H9 (cell line): Measurements from ENCODE around the gene AP2A2. TPM values are rescaled to one million over a fixed set of nuclear protein-coding genes. Genes with fewer than 3 reads are reported as not detected.

Source experiments
- DNase-seq: peaks from one replicate; pipeline ENCODE4 v3.0.0-alpha.2; 2017
- H2AFZ ChIP-seq: one replicate; pipeline ENCODE4 v1.6.1; 2013; ENCODE audit warnings: mild to moderate bottlenecking, low read length, control low read depth, moderate library complexity
- H2AK5ac ChIP-seq: 2 replicates; pipeline ENCODE4 v1.6.1; 2013; ENCODE audit warnings: low read length, control low read depth, mixed read lengths; ENCODE audit not compliant: insufficient read length
- H2BK120ac ChIP-seq: one replicate; pipeline ENCODE4 v1.6.1; 2013; ENCODE audit warnings: low read depth, mild to moderate bottlenecking, low read length, control low read depth, inconsistent platforms; ENCODE audit not compliant: poor library complexity, severe bottlenecking
- H2BK12ac ChIP-seq: 2 replicates; pipeline ENCODE4 v1.6.1; 2013; ENCODE audit warnings: low read length, control low read depth, mixed read lengths, low read depth; ENCODE audit not compliant: insufficient read length
- H2BK15ac ChIP-seq: 2 replicates; pipeline ENCODE4 v1.6.1; 2013; ENCODE audit warnings: low read depth, low read length, control low read depth
- H2BK20ac ChIP-seq: one replicate; pipeline ENCODE4 v1.6.1; 2013; ENCODE audit warnings: low read depth, mild to moderate bottlenecking, low read length, control low read depth, inconsistent platforms; ENCODE audit not compliant: poor library complexity, severe bottlenecking
- H2BK5ac ChIP-seq: 2 replicates; pipeline ENCODE4 v1.6.1; 2013; ENCODE audit warnings: low read length, control low read depth, mixed read lengths; ENCODE audit not compliant: insufficient read length
- H3K14ac ChIP-seq: 2 replicates; pipeline ENCODE4 v1.6.1; 2013; ENCODE audit warnings: low read length, control low read depth; ENCODE audit not compliant: insufficient read depth
- H3K18ac ChIP-seq: 2 replicates; pipeline ENCODE4 v1.6.1; 2013; ENCODE audit warnings: low read depth, mild to moderate bottlenecking, mixed read lengths, low read length, control low read depth; ENCODE audit not compliant: insufficient read length
- H3K23ac ChIP-seq: 2 replicates; pipeline ENCODE4 v1.6.1; 2013; ENCODE audit warnings: low read length, control low read depth, mixed read lengths, low read depth; ENCODE audit not compliant: insufficient read length
- H3K23me2 ChIP-seq: 2 replicates; pipeline ENCODE4 v1.6.1; 2013; ENCODE audit warnings: low read depth, mild to moderate bottlenecking, mixed read lengths, low read length, control low read depth; ENCODE audit not compliant: insufficient read length, poor library complexity, severe bottlenecking
- H3K27ac ChIP-seq: 2 replicates; pipeline ENCODE4 v1.5.1; 2013; ENCODE audit warnings: low read length, control low read depth, mixed read lengths, low read depth; ENCODE audit not compliant: insufficient read length
- H3K27me3 ChIP-seq: 2 replicates; pipeline ENCODE4 v1.6.1; 2013; ENCODE audit warnings: low read length, control low read depth, inconsistent platforms; ENCODE audit not compliant: insufficient read depth
- H3K4ac ChIP-seq: 2 replicates; pipeline ENCODE4 v1.6.1; 2013; ENCODE audit warnings: low read depth, mild to moderate bottlenecking, control low read depth, inconsistent platforms, low read length, moderate library complexity
- H3K4me1 ChIP-seq: 2 replicates; pipeline ENCODE4 v1.6.1; 2013; ENCODE audit warnings: low read length, control low read depth, inconsistent platforms; ENCODE audit not compliant: insufficient read depth
- H3K4me2 ChIP-seq: 2 replicates; pipeline ENCODE4 v1.6.1; 2013; ENCODE audit warnings: low read length, control low read depth, mixed read lengths; ENCODE audit not compliant: insufficient read length, insufficient read depth
- H3K56ac ChIP-seq: 2 replicates; pipeline ENCODE4 v1.6.1; 2013; ENCODE audit warnings: low read depth, mild to moderate bottlenecking, mixed read lengths, low read length, control low read depth; ENCODE audit not compliant: insufficient read length
- H3K79me1 ChIP-seq: 2 replicates; pipeline ENCODE4 v1.6.1; 2013; ENCODE audit warnings: low read depth, mild to moderate bottlenecking, moderate library complexity, low read length, control low read depth, inconsistent platforms; ENCODE audit not compliant: insufficient read depth, poor library complexity, severe bottlenecking
- H3K79me2 ChIP-seq: 2 replicates; pipeline ENCODE4 v1.6.1; 2013; ENCODE audit warnings: low read length, control low read depth, inconsistent platforms; ENCODE audit not compliant: insufficient read depth
- H3K9ac ChIP-seq: 2 replicates; pipeline ENCODE4 v1.6.1; 2013; ENCODE audit warnings: low read length, control low read depth, mixed read lengths; ENCODE audit not compliant: insufficient read length; ENCODE audit errors: extremely low read depth
- H3K9me3 ChIP-seq: one replicate; pipeline ENCODE4 v1.6.1; 2013; ENCODE audit warnings: low read depth, low read length, inconsistent platforms; ENCODE audit not compliant: control insufficient read depth
- H3T11ph ChIP-seq: one replicate; pipeline ENCODE4 v1.6.1; 2013; ENCODE audit warnings: mild to moderate bottlenecking, low read length, control low read depth, inconsistent platforms
- H4K20me1 ChIP-seq: one replicate; pipeline ENCODE4 v1.6.1; 2013; ENCODE audit not compliant: control insufficient read depth, insufficient read length, insufficient read depth
- H4K5ac ChIP-seq: 2 replicates; pipeline ENCODE4 v1.6.1; 2013; ENCODE audit warnings: low read depth, mild to moderate bottlenecking, mixed read lengths, low read length, control low read depth; ENCODE audit not compliant: insufficient read length
- H4K8ac ChIP-seq: replicated peaks from 2 replicates; pipeline ENCODE4 v1.6.1; 2013; ENCODE audit warnings: low read length, control low read depth, mixed read lengths, low read depth; ENCODE audit not compliant: insufficient read length
- H4K91ac ChIP-seq: 2 replicates; pipeline ENCODE4 v1.6.1; 2013; ENCODE audit warnings: low read depth, mild to moderate bottlenecking, moderate library complexity, mixed read lengths, low read length, control low read depth; ENCODE audit not compliant: insufficient read length
- H3K27ac Mint-ChIP-seq, 3 experiments: 2 replicates in 2 of 3; 3 replicates in 1 of 3; pipeline ENCODE4 v1.8.0; 2020 to 2021; ENCODE audit warnings: mixed read lengths in 3 of 3, mild to moderate bottlenecking in 1 of 3, moderate library complexity in 1 of 3
- H3K27me3 Mint-ChIP-seq: 2 replicates; pipeline ENCODE4 v1.8.0; 2021; ENCODE audit warnings: low read depth, mild to moderate bottlenecking, moderate library complexity, mixed read lengths
- H3K36me3 Mint-ChIP-seq, 3 experiments: 2 replicates in 2 of 3; 3 replicates in 1 of 3; pipeline ENCODE4 v1.8.0; 2020 to 2021; ENCODE audit warnings: low read depth in 3 of 3, mixed read lengths in 3 of 3; ENCODE audit not compliant: insufficient read depth in 1 of 3
- H3K4me1 Mint-ChIP-seq, 2 experiments: 2 replicates each; pipeline ENCODE4 v1.8.0; 2020; ENCODE audit warnings: mixed read lengths in 2 of 2
- H3K4me3 Mint-ChIP-seq, 2 experiments: 2 replicates in 1 of 2; 3 replicates in 1 of 2; pipeline ENCODE4 v1.8.0; 2020 to 2021; ENCODE audit warnings: mild to moderate bottlenecking in 2 of 2, mixed read lengths in 2 of 2, moderate library complexity in 1 of 2
- H3K9me3 Mint-ChIP-seq, 2 experiments: 2 replicates in 1 of 2; 3 replicates in 1 of 2; pipeline ENCODE4 v1.8.0; 2020; ENCODE audit warnings: mild to moderate bottlenecking in 2 of 2, mixed read lengths in 2 of 2, moderate library complexity in 1 of 2
- whole genome bisulfite sequencing: extraction: QIAGEN DNeasy Blood & Tissue Kit; methylation state at CpG from one replicate; pipeline ENCODE4 v1.1.7; 2013; ENCODE audit warnings: missing lambda C conversion rate, low lambda C conversion rate, mixed read lengths; ENCODE audit not compliant: insufficient read length; ENCODE audit errors: extremely low coverage; 5-methylcytosine and 5-hydroxymethylcytosine counted together
- total RNA-seq: library from RNA; stranded (reverse); gene quantifications from 2 replicates; pipeline ENCODE4 v1.2.1, GENCODE V29; 2021
- TF ChIP-seq, protein P1 (sequence below): fragments of 200-600 bp; sonication (generic); conservative IDR thresholded peaks from 3 replicates; pipeline ENCODE4 v1.8.0; 2021; ENCODE audit warnings: antibody characterized with exemption, mild to moderate bottlenecking

Gene AP2A2
- total RNA-seq, 1 experiment from 2014 or later = 53.7 TPM

- TF ChIP-seq, protein P1, sequence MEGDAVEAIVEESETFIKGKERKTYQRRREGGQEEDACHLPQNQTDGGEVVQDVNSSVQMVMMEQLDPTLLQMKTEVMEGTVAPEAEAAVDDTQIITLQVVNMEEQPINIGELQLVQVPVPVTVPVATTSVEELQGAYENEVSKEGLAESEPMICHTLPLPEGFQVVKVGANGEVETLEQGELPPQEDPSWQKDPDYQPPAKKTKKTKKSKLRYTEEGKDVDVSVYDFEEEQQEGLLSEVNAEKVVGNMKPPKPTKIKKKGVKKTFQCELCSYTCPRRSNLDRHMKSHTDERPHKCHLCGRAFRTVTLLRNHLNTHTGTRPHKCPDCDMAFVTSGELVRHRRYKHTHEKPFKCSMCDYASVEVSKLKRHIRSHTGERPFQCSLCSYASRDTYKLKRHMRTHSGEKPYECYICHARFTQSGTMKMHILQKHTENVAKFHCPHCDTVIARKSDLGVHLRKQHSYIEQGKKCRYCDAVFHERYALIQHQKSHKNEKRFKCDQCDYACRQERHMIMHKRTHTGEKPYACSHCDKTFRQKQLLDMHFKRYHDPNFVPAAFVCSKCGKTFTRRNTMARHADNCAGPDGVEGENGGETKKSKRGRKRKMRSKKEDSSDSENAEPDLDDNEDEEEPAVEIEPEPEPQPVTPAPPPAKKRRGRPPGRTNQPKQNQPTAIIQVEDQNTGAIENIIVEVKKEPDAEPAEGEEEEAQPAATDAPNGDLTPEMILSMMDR = no peak
- peaks cover 16 to 21% of the 10 kb centered on the region in 2 experiments for H3K9me3 Mint-ChIP-seq
- Histone ChIP-seq H2BK20ac (no peak overlapping the region), H4K8ac (no peak overlapping the region), H3K9me3 (peaks cover 6% of the 10 kb centered on the region), H2AK5ac (no peak overlapping the region), H3K27me3 (no peaks in the 10 kb centered on the region), H2BK12ac (no peak overlapping the region), H3K4ac (no peak overlapping the region), H3K18ac (no peak overlapping the region), H4K91ac (no peak overlapping the region), H3K23ac (no peak overlapping the region), H4K5ac (no peak overlapping the region), H2BK120ac (no peak overlapping the region), H3K9ac (no peak overlapping the region), H2BK15ac (no peak overlapping the region), H3K23me2 (no peaks in the 10 kb centered on the region), H3K79me1 (no peaks in the 10 kb centered on the region), H3K27ac (no peak overlapping the region), H3K4me1 (no peaks in the 10 kb centered on the region), H3K4me2 (no peak overlapping the region), H3T11ph (no peak overlapping the region), H2BK5ac (no peak overlapping the region), H3K79me2 (no peaks in the 10 kb centered on the region), H3K14ac (no peak overlapping the region; the same call in 1 of the 2 replicates), H2AFZ (no peak overlapping the region), H4K20me1 (no peaks in the 10 kb centered on the region), H3K56ac (no peak overlapping the region)
- peaks cover 13% of the 10 kb centered on the region for H3K27me3 Mint-ChIP-seq
- WGBS = no CpG with 5 or more reads among the region's 28 CpGs
- no peaks in the 10 kb centered on the region for H3K4me1 Mint-ChIP-seq
- no peak overlapping the region for H3K27ac Mint-ChIP-seq
- H3K4me3 Mint-ChIP-seq = no peak overlapping the region
- peaks cover 31 to 50% (median 44%) of the 10 kb centered on the region in 3 experiments for H3K36me3 Mint-ChIP-seq
- DNase-seq = no peak
These were observed 87.3 kb downstream of the AP2A2 start for GRCh38 chr11:1012740-1013630.
